Endometrial microvascular endothelial cells (primary cell): ENCODE results near the gene SURF4. TPM values are rescaled to one million over a fixed set of nuclear protein-coding genes. Genes with fewer than 3 reads are reported as not detected.

Source experiments
- in situ Hi-C: cut with HindIII; loops from 2 replicates; pipeline ENCODE4 v1.10.0; 2017; ENCODE audit warnings: low sequenced_read_pairs, low pct_unique_long_range_greater_than_20kb; ENCODE audit errors: inconsistent ontology term
- total RNA-seq: library from RNA; depleted of rRNA; stranded (reverse); fragments of >200 nt; gene quantifications from one replicate; pipeline ENCODE4 v1.2.3, GENCODE V29; 2015; ENCODE audit errors: inconsistent ontology term

The SURF4 gene
- total RNA-seq, 1 donor from 2014 or later = 299 TPM

DNA sequence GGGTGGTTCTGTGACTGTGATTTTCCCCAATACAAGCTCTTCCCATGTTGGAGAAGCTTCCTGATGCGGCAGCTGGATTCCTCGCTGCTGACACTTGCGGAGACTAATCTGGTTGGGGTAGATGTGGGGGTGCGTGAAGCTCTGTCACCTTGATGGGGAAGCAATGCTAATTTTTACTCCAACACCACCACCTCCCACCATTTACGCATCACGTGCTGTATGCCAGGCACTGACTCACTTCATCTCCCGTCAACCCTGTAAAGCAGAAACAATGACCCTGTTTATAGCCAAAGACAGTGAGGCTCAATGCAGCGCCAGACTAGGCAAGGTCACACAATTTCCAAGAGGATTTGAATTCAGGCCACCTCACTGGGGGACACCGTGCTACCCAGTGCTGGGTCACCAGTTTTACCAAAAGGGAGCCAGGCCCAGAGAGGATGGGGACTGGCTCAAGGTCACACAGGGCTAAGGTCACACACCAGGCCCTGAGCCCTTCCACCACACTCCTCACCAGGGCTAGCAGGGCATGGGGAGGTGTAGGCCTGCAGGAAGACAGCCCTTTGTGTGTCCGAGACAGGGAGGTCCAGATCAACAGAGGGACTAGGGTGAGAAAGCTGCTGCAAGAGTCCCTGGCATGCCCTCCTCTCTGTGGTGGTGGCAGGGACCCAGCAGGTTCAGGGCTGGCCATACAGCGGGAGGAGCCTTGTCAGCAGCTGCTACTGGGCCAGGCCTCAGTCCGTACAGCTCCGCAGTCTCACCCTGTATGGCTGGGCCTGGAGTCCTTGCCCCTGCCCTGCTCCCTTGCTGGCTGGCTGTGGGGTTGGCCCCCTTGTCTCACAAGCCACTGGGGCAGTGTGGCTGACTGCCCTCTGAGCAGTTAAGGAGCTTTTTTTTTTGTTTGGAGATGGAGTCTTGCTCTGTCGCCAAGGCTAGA lies 3.6 kb upstream of the SURF4 start:
- in situ Hi-C loops = loop anchor here (5.0 kb wide), 1 partner anchor 38 kb away; the partner anchor contains the start of gene REXO4

DNA sequence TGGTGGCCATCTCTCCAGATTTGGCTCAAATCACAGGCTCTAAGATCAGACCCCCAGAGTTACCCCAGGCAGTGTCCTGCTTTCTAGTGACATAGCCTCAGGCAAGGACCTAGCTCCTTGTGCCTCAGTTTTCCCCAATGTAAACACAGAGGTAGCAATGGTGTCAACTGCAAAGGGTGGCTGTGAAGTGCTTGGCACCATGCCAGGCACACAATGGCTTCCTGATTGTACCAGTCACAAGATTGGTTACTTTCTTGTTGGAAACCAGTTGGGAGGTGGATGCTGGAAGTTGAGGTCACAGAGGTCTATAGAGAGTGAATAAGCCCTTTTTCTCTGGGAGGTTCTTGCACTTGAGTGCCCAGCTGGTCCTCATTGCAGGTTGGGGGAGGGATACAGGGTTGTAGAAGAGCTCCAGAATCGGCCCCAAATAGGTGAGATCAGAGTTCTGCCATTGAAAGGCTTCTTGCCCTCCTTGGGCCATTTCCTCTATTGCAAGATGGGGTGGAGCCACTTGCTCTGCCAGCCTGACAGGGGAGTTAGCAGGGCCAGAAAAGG lies 2.6 kb upstream of the SURF4 start:
- in situ Hi-C loops = loop anchor here (5.0 kb wide), 1 partner anchor 39 kb away; the partner anchor contains the start of gene REXO4

DNA sequence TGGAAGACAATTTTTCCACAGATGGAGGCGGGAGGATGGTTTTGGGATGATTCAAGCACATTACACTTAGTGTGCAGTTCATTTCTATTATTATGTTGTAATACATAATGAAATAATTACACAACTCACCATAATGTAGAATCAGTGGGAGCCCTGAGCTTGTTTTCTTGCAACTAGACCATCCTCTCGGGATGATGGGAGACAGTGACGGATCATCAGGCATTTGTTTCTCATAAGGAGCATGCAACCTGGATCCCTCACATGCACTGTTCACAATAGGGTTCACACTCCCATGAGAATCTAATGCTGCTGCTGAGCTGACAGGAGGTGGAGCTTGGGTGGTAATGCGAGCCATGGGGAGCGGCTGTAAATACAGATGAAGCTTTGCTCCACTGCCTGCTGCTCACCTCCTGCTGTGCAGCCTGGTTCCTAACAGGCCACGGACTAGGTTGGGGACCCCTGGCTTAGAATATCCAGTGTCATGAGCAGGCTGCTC lies 1.9 kb upstream of the SURF4 start:
- in situ Hi-C loops = loop anchor here (5.0 kb wide), 1 partner anchor 40 kb away; the partner anchor contains the start of gene REXO4

DNA sequence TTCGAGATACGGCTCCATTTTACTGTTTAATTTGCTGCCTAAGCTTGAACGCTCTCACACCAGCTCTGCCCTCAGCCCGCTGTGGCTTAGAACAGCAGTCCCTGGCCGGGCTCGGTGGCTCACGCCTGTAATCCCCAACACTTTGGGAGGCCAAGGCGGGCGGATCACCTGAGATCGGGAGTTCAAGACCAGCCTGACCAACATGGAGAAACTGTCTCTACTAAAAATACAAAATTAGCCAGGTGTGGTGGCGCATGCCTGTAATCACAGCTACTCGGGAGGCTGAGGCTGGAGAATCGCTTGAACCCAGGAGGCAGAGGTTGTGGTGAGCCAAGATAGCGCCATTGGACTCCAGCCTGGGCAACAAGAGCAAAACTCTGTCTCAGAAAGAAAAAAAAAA lies 1.4 kb upstream of the SURF4 start:
- in situ Hi-C loops = loop anchor here (5.0 kb wide), 1 partner anchor 40 kb away; the partner anchor contains the start of gene REXO4

DNA sequence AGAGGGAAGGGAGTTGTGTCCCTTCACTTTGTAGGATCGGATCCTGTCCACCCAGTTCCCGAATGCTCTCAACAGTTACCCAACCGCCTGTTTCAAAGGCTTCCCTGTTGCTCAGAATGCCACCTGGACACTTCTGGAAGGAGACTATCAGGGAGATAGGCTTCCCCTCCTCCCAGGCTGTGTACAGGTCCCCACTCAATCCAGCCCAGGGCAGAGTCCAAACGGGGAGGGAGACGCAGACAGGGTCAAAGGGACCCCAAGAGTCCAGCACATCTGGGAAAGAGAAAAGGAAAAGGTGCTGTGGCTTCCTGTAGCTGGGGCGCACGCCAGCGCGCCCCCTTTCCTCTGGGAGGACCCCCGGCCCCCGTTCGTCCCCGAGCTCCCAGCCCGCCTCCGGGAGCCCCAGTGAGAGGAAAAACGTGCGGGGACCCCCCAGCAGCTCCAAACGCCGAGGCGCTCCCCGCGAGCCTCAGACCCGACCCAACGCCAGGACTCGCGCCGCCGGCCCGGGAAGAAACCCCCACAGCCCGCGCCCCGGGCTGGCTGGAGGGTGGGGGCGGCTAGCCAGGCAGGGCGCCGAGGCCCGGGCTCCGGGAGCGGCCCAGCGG lies 640 bp downstream of the SURF4 start:
- in situ Hi-C loops = loop anchor here (5.0 kb wide), 1 partner anchor 42 kb away; the partner anchor contains the start of gene REXO4

- in situ Hi-C loops = loop anchor here (5.0 kb wide), 1 partner anchor 43 kb away; the partner anchor contains the start of gene REXO4
Observed at GRCh38 chr9:133374612-133375115, 1.2 kb downstream of the SURF4 start.

DNA sequence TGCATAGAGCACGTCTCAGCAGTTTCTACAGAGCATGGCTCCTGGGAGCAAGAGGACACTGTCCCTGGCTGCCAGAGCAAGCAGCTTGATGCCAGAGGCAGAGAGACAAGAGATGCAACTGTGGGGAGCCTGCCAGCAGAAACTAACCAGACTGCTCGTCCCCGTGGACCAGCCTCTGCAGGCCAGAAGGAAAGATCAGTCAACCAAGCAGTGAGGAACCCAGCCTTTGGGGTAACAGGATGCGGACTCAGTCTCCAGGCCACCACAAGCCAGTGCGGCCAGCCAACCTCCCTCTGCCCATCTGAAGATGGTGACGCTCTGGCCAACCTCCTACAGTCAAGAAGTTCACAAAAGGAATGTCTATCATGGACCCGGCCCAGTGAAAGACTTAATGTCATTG lies 3.7 kb downstream of the SURF4 start:
- in situ Hi-C loops = no loop called here

- in situ Hi-C loops = no loop called here
Observed at GRCh38 chr9:133371261-133371711, 4.6 kb downstream of the SURF4 start.

DNA sequence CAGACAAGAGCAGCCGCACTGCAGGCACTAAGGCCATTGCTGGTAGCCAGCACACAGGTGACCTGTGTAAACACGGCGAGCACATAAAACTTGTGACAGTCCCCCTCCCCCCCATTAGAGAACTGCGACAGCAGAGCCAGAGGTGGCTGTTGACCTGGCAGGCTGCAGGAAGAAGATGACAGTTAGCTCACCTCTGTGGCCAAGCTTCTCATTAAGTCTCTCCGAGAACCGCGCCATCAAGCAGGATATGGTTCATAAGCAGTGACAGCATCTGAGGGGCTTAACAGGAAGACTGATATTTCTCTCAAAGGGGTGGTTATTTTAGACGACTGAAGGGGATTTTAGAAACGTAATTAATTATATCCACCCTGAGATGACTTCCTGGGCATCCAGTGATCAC lies 5.2 kb downstream of the SURF4 start:
- in situ Hi-C loops = no loop called here

DNA sequence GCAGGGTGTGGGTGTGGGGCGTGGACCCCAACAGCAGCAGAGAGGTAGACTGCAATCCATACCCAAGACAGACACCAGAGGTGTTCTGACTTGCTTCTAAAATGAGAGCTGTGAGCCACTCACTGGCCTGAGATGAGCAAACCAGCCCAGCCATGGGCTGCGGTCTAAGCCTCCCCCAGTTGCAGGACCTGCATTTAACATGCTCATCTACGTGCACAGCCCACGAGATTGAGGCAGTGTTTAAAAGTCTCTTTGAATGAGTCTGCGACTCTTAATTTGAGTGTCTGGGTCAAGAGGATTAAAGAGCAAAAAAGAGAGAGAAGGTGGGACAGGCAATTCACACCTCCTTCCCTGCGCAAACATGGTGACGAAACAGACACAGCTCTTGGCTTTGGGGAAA lies 5.9 kb downstream of the SURF4 start:
- in situ Hi-C loops = no loop called here

DNA sequence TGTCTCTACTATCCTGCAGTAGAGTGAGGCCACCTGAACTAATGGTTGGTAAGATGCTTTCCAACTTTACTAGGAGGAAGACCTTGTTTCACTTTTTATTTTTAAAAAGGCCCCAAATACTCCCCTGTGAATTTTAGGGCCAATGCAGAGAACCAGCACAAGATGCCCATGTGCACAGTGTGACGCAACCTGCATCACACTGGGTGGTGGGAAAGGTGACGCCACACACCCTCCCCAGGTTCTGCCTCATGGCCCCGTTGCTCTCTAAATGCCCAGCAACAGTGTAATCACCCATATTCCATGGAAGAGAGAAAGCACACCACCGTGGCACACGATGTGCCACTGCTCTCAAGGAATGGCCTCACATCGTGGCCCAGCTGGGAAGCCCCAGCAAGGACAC lies 6.4 kb downstream of the SURF4 start:
- in situ Hi-C loops = no loop called here

DNA sequence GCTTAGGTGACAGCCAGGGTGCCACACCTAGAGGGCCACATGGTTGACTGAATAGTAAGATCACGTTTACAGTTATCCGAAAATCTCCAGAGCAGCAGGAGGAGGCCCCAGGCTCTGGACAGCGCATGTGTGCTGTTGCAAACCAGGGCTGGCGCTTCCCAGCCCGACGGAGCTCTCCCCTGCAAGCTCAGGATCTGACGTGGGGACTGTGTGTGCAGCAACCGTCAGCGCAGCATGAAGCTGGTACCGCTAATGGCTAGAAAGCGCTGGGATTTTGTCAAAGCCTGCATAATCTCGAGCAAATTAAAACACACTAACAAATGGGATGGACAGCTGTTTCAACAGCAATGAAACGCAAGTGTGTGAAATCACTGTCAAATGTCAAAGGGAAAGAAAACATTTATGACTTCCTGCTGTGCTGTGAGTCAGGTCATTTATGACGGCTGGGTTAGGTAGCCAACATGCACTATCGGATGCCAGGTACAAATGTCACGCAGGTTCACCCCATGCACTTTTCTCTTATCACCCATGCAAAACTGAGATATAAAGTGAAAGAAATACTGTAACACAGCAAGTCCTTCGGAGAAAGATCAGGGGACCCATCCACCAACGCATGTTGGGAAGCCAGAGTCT lies 7.5 kb downstream of the SURF4 start:
- in situ Hi-C loops = no loop called here

- in situ Hi-C loops = no loop called here
Observed at GRCh38 chr9:133367778-133368177, 8.1 kb downstream of the SURF4 start.

- in situ Hi-C loops = no loop called here
Observed at GRCh38 chr9:133367221-133367620, 8.6 kb downstream of the SURF4 start.

DNA sequence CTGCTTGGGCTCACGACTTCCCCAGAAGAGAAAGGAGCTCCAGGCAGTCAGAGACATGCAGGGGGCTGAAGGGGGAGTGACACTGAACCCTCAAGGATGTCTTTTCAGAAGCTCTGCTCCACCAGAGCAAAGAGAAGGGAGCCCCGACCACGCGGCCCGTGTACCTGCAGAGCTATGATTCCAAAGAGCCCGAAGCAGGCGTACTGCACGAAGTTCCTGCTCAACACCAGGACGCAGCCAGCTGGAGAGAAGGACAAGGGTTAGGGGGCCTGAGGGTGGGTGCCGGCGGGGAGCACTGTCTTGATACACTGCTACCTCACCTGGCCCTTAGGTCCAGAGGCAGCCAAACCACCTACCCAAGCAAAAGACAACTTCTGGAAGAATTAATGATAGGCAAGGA lies 9.4 kb downstream of the SURF4 start:
- in situ Hi-C loops = no loop called here

DNA sequence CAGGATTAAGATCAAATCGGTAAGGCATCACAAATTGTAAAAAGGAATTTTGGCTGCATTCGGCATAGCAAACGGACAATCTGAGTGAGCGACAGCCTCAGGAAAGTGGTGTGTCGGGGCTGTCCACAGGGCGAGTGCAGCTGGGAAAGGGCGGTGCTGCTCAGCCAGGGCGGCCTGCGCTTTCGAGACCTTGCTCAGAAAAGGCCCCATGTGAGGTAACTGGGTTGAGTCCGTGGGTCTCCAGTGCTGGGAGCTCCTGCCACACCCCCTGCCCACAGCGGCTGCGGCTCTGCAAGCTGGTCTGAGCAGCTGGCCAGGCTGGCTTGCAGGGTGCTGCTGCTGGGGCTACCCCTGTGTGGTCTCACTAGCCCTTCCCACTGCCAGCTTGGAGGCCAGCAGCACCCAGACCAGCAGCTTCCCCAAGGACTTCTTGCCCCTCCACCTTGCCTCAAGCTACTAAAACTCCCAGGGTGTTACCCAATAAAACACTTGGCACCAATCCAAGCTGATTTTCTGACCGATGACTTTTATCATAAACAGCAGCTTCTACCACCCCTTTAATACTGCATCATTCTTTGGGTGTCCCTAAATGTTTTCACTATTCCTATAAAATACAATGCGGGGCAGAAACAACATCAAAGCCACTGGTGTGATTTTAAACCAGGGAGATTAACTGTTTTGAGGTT lies 13.4 kb downstream of the SURF4 start:
- in situ Hi-C loops = no loop called here

DNA sequence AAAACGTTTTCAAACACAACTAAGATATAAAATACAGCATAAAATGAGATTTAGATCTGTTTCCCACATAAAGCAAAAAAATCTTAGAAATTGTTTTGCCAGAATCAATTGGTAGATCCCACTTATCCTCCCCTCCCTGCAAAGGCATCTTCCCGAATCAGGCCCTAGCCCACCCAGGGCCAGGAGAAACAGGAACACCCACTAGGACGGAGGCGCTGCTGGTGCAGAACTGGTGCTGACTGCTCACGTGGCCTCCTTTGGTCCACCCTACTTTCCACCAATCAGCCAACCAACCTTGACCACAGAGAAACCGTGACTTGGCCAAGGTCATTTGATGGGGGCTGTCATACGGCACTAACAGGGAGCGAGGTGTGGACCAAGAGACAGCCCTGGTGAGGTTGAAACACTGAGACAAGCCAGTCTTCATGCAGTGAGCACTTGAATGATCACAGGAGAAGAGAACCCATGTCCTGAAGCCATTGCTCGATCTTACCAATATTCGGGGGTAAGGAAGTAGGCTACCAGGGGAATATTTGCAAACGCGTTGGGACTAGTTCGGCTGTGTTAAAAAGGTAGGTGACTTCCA lies 14.3 kb downstream of the SURF4 start:
- in situ Hi-C loops = no loop called here
